Measurements from ENCODE around the gene CCDC154.

DNA sequence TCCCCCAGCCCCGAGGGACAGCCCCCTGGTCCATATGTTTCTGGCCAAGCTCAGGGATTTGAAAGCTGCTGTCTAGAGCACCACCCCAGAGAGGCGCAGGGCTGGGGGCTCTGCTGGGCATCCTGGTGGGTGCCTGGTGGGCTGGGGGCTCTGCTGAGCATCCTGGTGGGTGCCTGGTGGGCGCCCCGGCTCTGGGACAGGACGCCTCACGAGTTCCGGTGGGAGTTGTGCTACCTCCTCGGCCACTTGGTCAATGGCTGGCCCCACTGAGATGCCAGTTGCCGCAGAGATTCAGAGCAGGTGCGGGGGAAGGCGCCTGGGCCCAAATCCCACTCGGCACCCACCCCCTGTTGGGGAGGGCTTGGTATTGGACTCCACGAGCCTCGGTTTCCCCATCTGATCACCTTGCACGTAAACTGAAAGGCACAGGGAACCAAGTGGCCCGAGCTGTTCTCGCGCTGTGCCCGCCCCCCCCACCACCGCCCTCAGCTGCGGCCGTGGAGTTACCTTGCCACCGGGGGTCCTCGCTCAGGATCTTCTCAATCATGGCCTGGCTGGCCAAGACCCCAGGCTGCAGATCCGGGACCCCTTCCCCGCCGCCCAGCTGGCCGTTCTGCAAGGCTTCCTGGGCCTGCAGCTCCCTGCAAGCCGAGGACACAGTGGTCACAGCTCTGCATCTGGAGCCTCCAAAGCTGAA, 43.1 kb downstream of the CCDC154 start:
- TF ChIP-seq YY1 (tag by site-specific recombination; IDR thresholded peaks at IDR 0.05) (no peak), SP7 (tag by site-specific recombination; IDR thresholded peaks at IDR 0.05) (no peak), ZNF596 (tag by site-specific recombination; IDR thresholded peaks at IDR 0.05) (no peak), SETDB1 (IDR thresholded peaks at IDR 0.05; ENCODE audit: insufficient read length, low read length) (no peak), ZNF510 (tag by site-specific recombination; IDR thresholded peaks at IDR 0.05; ENCODE audit: insufficient replicate concordance) (no peak), ZNF555 (tag by site-specific recombination; conservative IDR thresholded peaks at IDR 0.05) (no peak), REPIN1 (tag by site-specific recombination; IDR thresholded peaks at IDR 0.05; ENCODE audit: low read depth) (no peak)
- TF ChIP-seq, protein P1, sequence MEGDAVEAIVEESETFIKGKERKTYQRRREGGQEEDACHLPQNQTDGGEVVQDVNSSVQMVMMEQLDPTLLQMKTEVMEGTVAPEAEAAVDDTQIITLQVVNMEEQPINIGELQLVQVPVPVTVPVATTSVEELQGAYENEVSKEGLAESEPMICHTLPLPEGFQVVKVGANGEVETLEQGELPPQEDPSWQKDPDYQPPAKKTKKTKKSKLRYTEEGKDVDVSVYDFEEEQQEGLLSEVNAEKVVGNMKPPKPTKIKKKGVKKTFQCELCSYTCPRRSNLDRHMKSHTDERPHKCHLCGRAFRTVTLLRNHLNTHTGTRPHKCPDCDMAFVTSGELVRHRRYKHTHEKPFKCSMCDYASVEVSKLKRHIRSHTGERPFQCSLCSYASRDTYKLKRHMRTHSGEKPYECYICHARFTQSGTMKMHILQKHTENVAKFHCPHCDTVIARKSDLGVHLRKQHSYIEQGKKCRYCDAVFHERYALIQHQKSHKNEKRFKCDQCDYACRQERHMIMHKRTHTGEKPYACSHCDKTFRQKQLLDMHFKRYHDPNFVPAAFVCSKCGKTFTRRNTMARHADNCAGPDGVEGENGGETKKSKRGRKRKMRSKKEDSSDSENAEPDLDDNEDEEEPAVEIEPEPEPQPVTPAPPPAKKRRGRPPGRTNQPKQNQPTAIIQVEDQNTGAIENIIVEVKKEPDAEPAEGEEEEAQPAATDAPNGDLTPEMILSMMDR (tag by site-specific recombination; IDR thresholded peaks at IDR 0.05) = no peak
- TF ChIP-seq, protein P2, sequence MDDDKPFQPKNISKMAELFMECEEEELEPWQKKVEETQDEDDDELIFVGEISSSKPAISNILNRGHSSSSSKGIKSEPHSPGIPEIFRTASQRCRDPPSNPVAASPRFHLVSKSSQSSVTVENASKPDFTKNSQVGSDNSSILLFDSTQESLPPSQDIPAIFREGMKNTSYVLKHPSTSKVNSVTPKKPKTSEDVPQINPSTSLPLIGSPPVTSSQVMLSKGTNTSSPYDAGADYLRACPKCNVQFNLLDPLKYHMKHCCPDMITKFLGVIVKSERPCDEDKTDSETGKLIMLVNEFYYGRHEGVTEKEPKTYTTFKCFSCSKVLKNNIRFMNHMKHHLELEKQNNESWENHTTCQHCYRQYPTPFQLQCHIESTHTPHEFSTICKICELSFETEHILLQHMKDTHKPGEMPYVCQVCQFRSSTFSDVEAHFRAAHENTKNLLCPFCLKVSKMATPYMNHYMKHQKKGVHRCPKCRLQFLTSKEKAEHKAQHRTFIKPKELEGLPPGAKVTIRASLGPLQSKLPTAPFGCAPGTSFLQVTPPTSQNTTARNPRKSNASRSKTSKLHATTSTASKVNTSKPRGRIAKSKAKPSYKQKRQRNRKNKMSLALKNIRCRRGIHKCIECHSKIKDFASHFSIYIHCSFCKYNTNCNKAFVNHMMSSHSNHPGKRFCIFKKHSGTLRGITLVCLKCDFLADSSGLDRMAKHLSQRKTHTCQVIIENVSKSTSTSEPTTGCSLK (tag by site-specific recombination; IDR thresholded peaks at IDR 0.05) = no peak
- TF ChIP-seq, protein P3, sequence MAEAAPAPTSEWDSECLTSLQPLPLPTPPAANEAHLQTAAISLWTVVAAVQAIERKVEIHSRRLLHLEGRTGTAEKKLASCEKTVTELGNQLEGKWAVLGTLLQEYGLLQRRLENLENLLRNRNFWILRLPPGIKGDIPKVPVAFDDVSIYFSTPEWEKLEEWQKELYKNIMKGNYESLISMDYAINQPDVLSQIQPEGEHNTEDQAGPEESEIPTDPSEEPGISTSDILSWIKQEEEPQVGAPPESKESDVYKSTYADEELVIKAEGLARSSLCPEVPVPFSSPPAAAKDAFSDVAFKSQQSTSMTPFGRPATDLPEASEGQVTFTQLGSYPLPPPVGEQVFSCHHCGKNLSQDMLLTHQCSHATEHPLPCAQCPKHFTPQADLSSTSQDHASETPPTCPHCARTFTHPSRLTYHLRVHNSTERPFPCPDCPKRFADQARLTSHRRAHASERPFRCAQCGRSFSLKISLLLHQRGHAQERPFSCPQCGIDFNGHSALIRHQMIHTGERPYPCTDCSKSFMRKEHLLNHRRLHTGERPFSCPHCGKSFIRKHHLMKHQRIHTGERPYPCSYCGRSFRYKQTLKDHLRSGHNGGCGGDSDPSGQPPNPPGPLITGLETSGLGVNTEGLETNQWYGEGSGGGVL (tag by site-specific recombination; IDR thresholded peaks at IDR 0.05) = no peak

All from HEK293 (cell line).